KMS-11 (cell line): ENCODE measurements around the gene ADGRD1.
"Not testable (repeated sequence)": the region's sequence is repeated elsewhere in the genome, so short reads cannot be mapped to it uniquely, and the experiment has no call there.

Experiments used
- H2AFZ ChIP-seq: fragments of 200-600 bp; sonication (generic); 2 replicates; pipeline ENCODE4 v1.6.1; 2016; ENCODE audit warnings: antibody characterized with exemption, mixed run types, low read depth
- H3K27ac ChIP-seq: fragments of 200-600 bp; sonication (generic); 2 replicates; pipeline ENCODE4 v1.6.1; 2016; ENCODE audit warnings: mild to moderate bottlenecking, mixed run types
- H3K27me3 ChIP-seq: fragments of 200-600 bp; sonication (generic); 2 replicates; pipeline ENCODE4 v1.6.1; 2017; ENCODE audit warnings: mild to moderate bottlenecking, low read depth, mixed run types, moderate library complexity; ENCODE audit not compliant: insufficient read depth
- H3K36me3 ChIP-seq: fragments of 200-600 bp; sonication (generic); 2 replicates; pipeline ENCODE4 v1.6.1; 2017; ENCODE audit warnings: mild to moderate bottlenecking, mixed run types; ENCODE audit not compliant: insufficient read depth
- H3K4me1 ChIP-seq: fragments of 200-600 bp; sonication (generic); 2 replicates; pipeline ENCODE4 v1.6.1; 2016; ENCODE audit warnings: mild to moderate bottlenecking, low read depth, mixed run types; ENCODE audit not compliant: poor library complexity, severe bottlenecking
- H3K4me2 ChIP-seq: fragments of 200-600 bp; sonication (generic); 2 replicates; pipeline ENCODE4 v1.7.0; 2016; ENCODE audit warnings: mild to moderate bottlenecking, mixed run types
- H3K4me3 ChIP-seq: fragments of 200-600 bp; sonication (generic); IDR thresholded peaks from 2 replicates; pipeline ENCODE4 v1.6.1; 2017; ENCODE audit warnings: low read depth, low read length, mixed read lengths; ENCODE audit not compliant: insufficient read depth
- H3K79me2 ChIP-seq: fragments of 200-600 bp; sonication (generic); 2 replicates; pipeline ENCODE4 v1.6.1; 2016; ENCODE audit warnings: low read depth, mixed run types; ENCODE audit not compliant: insufficient read depth
- H3K9ac ChIP-seq: fragments of 200-600 bp; sonication (generic); 2 replicates; pipeline ENCODE4 v1.6.1; 2016; ENCODE audit warnings: mild to moderate bottlenecking, mixed run types
- H4K20me1 ChIP-seq: fragments of 200-600 bp; sonication (generic); 2 replicates; pipeline ENCODE4 v1.6.1; 2016; ENCODE audit warnings: mild to moderate bottlenecking, mixed run types; ENCODE audit not compliant: insufficient read depth
- CTCF ChIP-seq: fragments of 200-600 bp; sonication (generic); conservative IDR thresholded peaks from 2 replicates; pipeline ENCODE4 v1.6.1; 2017; ENCODE audit warnings: low read depth, mild to moderate bottlenecking, antibody characterized with exemption, low read length, moderate library complexity, mixed read lengths

The ADGRD1 gene

GRCh38 chr12:131065801-131066200, 112.1 kb downstream of the ADGRD1 start:
- Histone ChIP-seq H3K36me3 (no peaks in the 10 kb centered on the region), H3K79me2 (no peaks in the 10 kb centered on the region), H2AFZ (no peak overlapping the region), H3K27me3 (no peaks in the 10 kb centered on the region), H3K4me2 (no peak overlapping the region), H3K4me3 (no peak overlapping the region), H3K27ac (no peak overlapping the region), H3K4me1 (no peaks in the 10 kb centered on the region), H4K20me1 (no peaks in the 10 kb centered on the region), H3K9ac (no peak overlapping the region)
- TF ChIP-seq CTCF: no peak

- H4K20me1 ChIP-seq: no peaks in the 10 kb centered on the region
- no peak overlapping the region for H2AFZ ChIP-seq
- no peaks in the 10 kb centered on the region for H3K79me2 ChIP-seq
- H3K4me2 ChIP-seq: no peak overlapping the region
- H3K27me3 ChIP-seq: no peaks in the 10 kb centered on the region
- H3K36me3 ChIP-seq: no peaks in the 10 kb centered on the region
- H3K27ac ChIP-seq: no peak overlapping the region
- H3K4me1 ChIP-seq: no peaks in the 10 kb centered on the region
- no peak overlapping the region for H3K9ac ChIP-seq
- no peak for TF ChIP-seq CTCF
- no peak overlapping the region for H3K4me3 ChIP-seq
These were observed 112.6 kb downstream of the ADGRD1 start for GRCh38 chr12:131066207-131066885.

- H3K4me3 ChIP-seq: no peak overlapping the region
- no peaks in the 10 kb centered on the region for H3K27me3 ChIP-seq
- H2AFZ ChIP-seq: no peak overlapping the region
- no peak overlapping the region for H3K9ac ChIP-seq
- TF ChIP-seq CTCF: no peak
- H3K36me3 ChIP-seq: no peaks in the 10 kb centered on the region
- no peaks in the 10 kb centered on the region for H3K79me2 ChIP-seq
- no peaks in the 10 kb centered on the region for H3K4me1 ChIP-seq
- no peak overlapping the region for H3K4me2 ChIP-seq
- no peak overlapping the region for H3K27ac ChIP-seq
- no peaks in the 10 kb centered on the region for H4K20me1 ChIP-seq
These were observed 113.3 kb downstream of the ADGRD1 start for GRCh38 chr12:131066886-131067490.

GRCh38 chr12:131067981-131068851, 114.5 kb downstream of the ADGRD1 start:
- H3K27ac ChIP-seq: no peak overlapping the region
- no peak overlapping the region for H3K4me3 ChIP-seq
- H2AFZ ChIP-seq: no peak overlapping the region
- no peak overlapping the region for H3K4me2 ChIP-seq
- no peaks in the 10 kb centered on the region for H3K79me2 ChIP-seq
- H3K9ac ChIP-seq: no peak overlapping the region
- no peaks in the 10 kb centered on the region for H3K27me3 ChIP-seq
- no peaks in the 10 kb centered on the region for H3K36me3 ChIP-seq
- TF ChIP-seq CTCF: no peak
- no peaks in the 10 kb centered on the region for H3K4me1 ChIP-seq
- H4K20me1 ChIP-seq: no peaks in the 10 kb centered on the region

- H4K20me1 ChIP-seq: not testable (repeated sequence)
These were observed 115.4 kb downstream of the ADGRD1 start for GRCh38 chr12:131068926-131069720.

GRCh38 chr12:131070136-131070535, 116.4 kb downstream of the ADGRD1 start:
- not testable (repeated sequence) for H3K4me2 ChIP-seq, H2AFZ ChIP-seq, H3K4me3 ChIP-seq, H3K79me2 ChIP-seq, H3K4me1 ChIP-seq, H3K36me3 ChIP-seq, H3K9ac ChIP-seq, H3K27ac ChIP-seq, H3K27me3 ChIP-seq, H4K20me1 ChIP-seq

More at GRCh38 chr12:131068926-131069720, 115.4 kb downstream of the ADGRD1 start:
- H3K9ac ChIP-seq, H2AFZ ChIP-seq, H3K27ac ChIP-seq, H3K36me3 ChIP-seq, H3K4me3 ChIP-seq, H3K27me3 ChIP-seq, H3K4me2 ChIP-seq, H3K79me2 ChIP-seq, H3K4me1 ChIP-seq: not testable (repeated sequence)
